ENCODE data around the gene GLMN.

GLMN gene

GRCh38 chr1:92298573-92299476 lies at the start of gene GLMN, which contains the start of gene RPAP2:
TSS of gene GLMN (minus strand) at chr1:92298987. CDS start at chr1:92297999, 988 bp downstream.
TSS of gene RPAP2 (plus strand) at chr1:92299059. CDS start at chr1:92299074, 15 bp downstream.
- peak; percentile 54 for DNase-seq (ENCODE audit: low read depth)

GRCh38 chr1:92346866-92347640 lies 48.3 kb upstream of the GLMN start:
- DNase-seq (ENCODE audit: low read depth) = no peak

GRCh38 chr1:92343061-92343460 lies 44.3 kb upstream of the GLMN start:
- DNase-seq (ENCODE audit: low read depth) = no peak

GRCh38 chr1:92342401-92342800 lies 43.6 kb upstream of the GLMN start:
- DNase-seq (ENCODE audit: low read depth) = no peak

- DNase-seq (ENCODE audit: low read depth) = no peak
Observed at GRCh38 chr1:92340154-92340553, 41.4 kb upstream of the GLMN start.

- no peak for DNase-seq (ENCODE audit: low read depth)
Observed at GRCh38 chr1:92333668-92334067, 34.9 kb upstream of the GLMN start.

- no peak for DNase-seq (ENCODE audit: low read depth)
Observed at GRCh38 chr1:92329347-92330129, 30.8 kb upstream of the GLMN start.

- no peak for DNase-seq (ENCODE audit: low read depth)
Observed at GRCh38 chr1:92327794-92328193, 29.0 kb upstream of the GLMN start.

- no peak for DNase-seq (ENCODE audit: low read depth)
Observed at GRCh38 chr1:92326681-92327080, 27.9 kb upstream of the GLMN start.

- DNase-seq (ENCODE audit: low read depth) = no peak
Observed at GRCh38 chr1:92324784-92325183, 26.0 kb upstream of the GLMN start.

- DNase-seq (ENCODE audit: low read depth) = no peak
Observed at GRCh38 chr1:92323473-92324453, 25.0 kb upstream of the GLMN start.

- DNase-seq (ENCODE audit: low read depth) = no peak
Observed at GRCh38 chr1:92317836-92318493, 19.2 kb upstream of the GLMN start.

GRCh38 chr1:92315766-92316599 lies 17.2 kb upstream of the GLMN start:
- no peak for DNase-seq (ENCODE audit: low read depth)

- no peak for DNase-seq (ENCODE audit: low read depth)
Observed at GRCh38 chr1:92314024-92314423, 15.2 kb upstream of the GLMN start.

- no peak for DNase-seq (ENCODE audit: low read depth)
Observed at GRCh38 chr1:92310185-92310597, 11.4 kb upstream of the GLMN start.

- DNase-seq (ENCODE audit: low read depth) = no peak
Observed at GRCh38 chr1:92307980-92308379, 9.2 kb upstream of the GLMN start.

- DNase-seq (ENCODE audit: low read depth) = no peak
Observed at GRCh38 chr1:92306020-92306419, 7.2 kb upstream of the GLMN start.

GRCh38 chr1:92301021-92301420 lies 2.2 kb upstream of the GLMN start:
- DNase-seq (ENCODE audit: low read depth) = no peak

GRCh38 chr1:92299477-92300150 lies 827 bp upstream of the GLMN start:
- DNase-seq (ENCODE audit: low read depth) = no peak
